K562 (cell line): ENCODE results near the gene MFSD6. TPM values are rescaled to one million over a fixed set of nuclear protein-coding genes. Genes with fewer than 3 reads are reported as not detected.

Experiments used
- ATF3 ChIP-seq, 2 experiments: fragments of 450-650 bp in 1 of 2; sonication (generic) in 1 of 2; formaldehyde crosslinking in 1 of 2; IDR thresholded peaks in 1 of 2; conservative IDR thresholded peaks in 1 of 2; 2 replicates each; pipeline versions ENCODE4 v1.6.1 to v1.8.1; 2016 to 2023; ENCODE audit warnings: mild to moderate bottlenecking in 2 of 2, moderate library complexity in 2 of 2, inconsistent platforms in 1 of 2, missing genetic modification reagents in 1 of 2
- CHAMP1 ChIP-seq: fragments of 450-650 bp; IDR thresholded peaks from 2 replicates; pipeline ENCODE4 v1.6.1; 2016; ENCODE audit warnings: mild to moderate bottlenecking
- ELF1 ChIP-seq: fragments of 200-800 bp; sonication (Bioruptor generic); IDR thresholded peaks from 2 replicates; pipeline ENCODE4 v1.6.1; 2016; ENCODE audit warnings: missing genetic modification characterization, missing compliant biosample characterization
- ELF4 ChIP-seq: fragments of 450-650 bp; formaldehyde crosslinking; IDR thresholded peaks from 2 replicates; pipeline ENCODE4 v1.4.0; 2022; ENCODE audit warnings: missing genetic modification characterization
- GMEB1 ChIP-seq: fragments of 250-450 bp; sonication (Bioruptor Pico); IDR thresholded peaks from 2 replicates; pipeline ENCODE4 v1.4.0; 2020; ENCODE audit warnings: mild to moderate bottlenecking
- HDAC8 ChIP-seq: fragments of 450-650 bp; IDR thresholded peaks from 2 replicates; pipeline ENCODE4 v1.6.1; 2016; ENCODE audit warnings: mild to moderate bottlenecking, missing genetic modification characterization, moderate library complexity, missing compliant biosample characterization
- KAT7 ChIP-seq: sonication (generic); formaldehyde crosslinking; IDR thresholded peaks from 2 replicates; pipeline ENCODE4 v1.8.0; 2022; ENCODE audit warnings: missing genetic modification reagents, mild to moderate bottlenecking, borderline replicate concordance
- MBD1 ChIP-seq: fragments of 250-450 bp; sonication (Bioruptor Pico); IDR thresholded peaks from 2 replicates; pipeline ENCODE4 v1.8.0; 2022; ENCODE audit warnings: inconsistent platforms
- MNT ChIP-seq, 2 experiments: fragments of 450-650 bp; conservative IDR thresholded peaks; 2 replicates each; pipeline ENCODE4 v1.6.1; 2017; ENCODE audit warnings: mild to moderate bottlenecking in 2 of 2, moderate library complexity in 2 of 2
- NR2F6 ChIP-seq: fragments of 450-650 bp; formaldehyde crosslinking; IDR thresholded peaks from 2 replicates; pipeline ENCODE4 v1.4.0; 2020; ENCODE audit warnings: mild to moderate bottlenecking
- NRF1 ChIP-seq, 2 experiments: fragments of 450-650 bp; IDR thresholded peaks in 1 of 2; conservative IDR thresholded peaks in 1 of 2; 2 replicates each; pipeline ENCODE4 v1.6.1; 2014; ENCODE audit warnings: mild to moderate bottlenecking in 2 of 2
- POLR2H ChIP-seq: IDR thresholded peaks from 2 replicates; pipeline ENCODE4 v1.6.1; 2016; ENCODE audit warnings: missing genetic modification characterization, low read depth, mild to moderate bottlenecking, control low read depth, missing compliant biosample characterization, moderate library complexity
- SP2 ChIP-seq: IDR thresholded peaks from 2 replicates; pipeline ENCODE4 v1.6.1; 2011; ENCODE audit warnings: mild to moderate bottlenecking, low read depth, low read length, moderate library complexity; ENCODE audit not compliant: poor library complexity, severe bottlenecking; ENCODE audit errors: extremely low read depth
- TCF3 ChIP-seq: sonication (generic); formaldehyde crosslinking; IDR thresholded peaks from 2 replicates; pipeline ENCODE4 v1.4.0; 2020; ENCODE audit warnings: mild to moderate bottlenecking, missing genetic modification reagents
- TEAD2 ChIP-seq: fragments of 450-650 bp; IDR thresholded peaks from 2 replicates; pipeline ENCODE4 v1.6.1; 2016; ENCODE audit warnings: missing genetic modification characterization, control low read depth, missing compliant biosample characterization
- ZFX ChIP-seq: sonication (generic); formaldehyde crosslinking; IDR thresholded peaks from 2 replicates; pipeline ENCODE4 v1.8.0; 2022; ENCODE audit warnings: mild to moderate bottlenecking, missing genetic modification reagents, moderate library complexity
- polyA plus RNA-seq, 8 experiments: library from polyadenylated mRNA; depleted of rRNA in 4 of 8; stranded (reverse) in 5 of 8; unstranded in 3 of 8; fragments of >200 nt; fragmentation: Nextera tagmentation in 2 of 8; fragmentation: Illumina TruSeq in 1 of 8; extraction: Ambion mirVana in 2 of 8; extraction: Trizol in 1 of 8; gene quantifications; 2 replicates each; pipeline versions ENCODE4 v1.2.1 to v1.2.3, GENCODE V29; 2011 to 2014; ENCODE audit warnings: inconsistent platforms in 1 of 8, missing spikeins in 1 of 8
- total RNA-seq, 7 experiments: library from RNA; depleted of rRNA in 6 of 7; stranded (reverse); fragments of >200 nt in 6 of 7; fragmentation: Illumina TruSeq in 2 of 7; extraction: Trizol in 2 of 7; gene quantifications; 2 replicates each; pipeline versions ENCODE4 v1.2.1 to v1.2.3, GENCODE V29; 2011 to 2021; ENCODE audit warnings: low replicate concordance in 1 of 7

MFSD6 gene
- total and polyA plus RNA-seq, 9 of the 15 experiments (the other 6 are each of a cell fraction or from before 2014, with no cell fraction given), result 1.1 to 7.9 (median 4.4) TPM

- TF ChIP-seq MBD1, result no peak
- TF ChIP-seq ATF3 (IDR thresholded peaks at IDR 0.05), result no peak
- no peak for TF ChIP-seq ATF3 (CRISPR knock-in tag; conservative IDR thresholded peaks at IDR 0.05)
- TF ChIP-seq ELF4, result no peak
- TF ChIP-seq MNT (conservative IDR thresholded peaks at IDR 0.05), result 0 out of 4 replicates have a peak, but pooled peaks of 1 of the 2 experiments have one; percentile 22
- no peak for TF ChIP-seq NR2F6 (CRISPR knock-in tag)
- TF ChIP-seq SP2, result no peak
- TF ChIP-seq TEAD2 (tag), result no peak
- TF ChIP-seq TCF3 (CRISPR knock-in tag), result 0 out of 2 replicates have a peak, but pooled peaks have one; percentile 16
- TF ChIP-seq POLR2H (tag), result 0 out of 2 replicates have a peak, but pooled peaks have one; percentile 33
- peak; percentile 60 for TF ChIP-seq ELF1
- TF ChIP-seq KAT7 (CRISPR knock-in tag), result peak; percentile 83; the same call in 1 of the 2 replicates
- TF ChIP-seq GMEB1, result peak; percentile 92
- TF ChIP-seq HDAC8 (tag), result 0 out of 2 replicates have a peak, but pooled peaks have one; percentile 25
- TF ChIP-seq ZFX (CRISPR knock-in tag), result peak; percentile 96
- no peak for TF ChIP-seq CHAMP1
- peak; percentile 89 to 90 for TF ChIP-seq NRF1 (conservative IDR thresholded peaks at IDR 0.05 in 1 of 2, IDR thresholded peaks at IDR 0.05 in 1 of 2)
These were observed 126.4 kb downstream of the MFSD6 start, which contains the start of gene NEMP2 (continued) for GRCh38 chr2:190534310-190535120.
